Gastrocnemius medialis (tissue), 4 donors: Measurements from ENCODE around the gene FARP1.

Experiments used
- POLR2A ChIP-seq, 2 donors: fragments of 450-650 bp; IDR thresholded peaks; one replicate each; pipeline ENCODE4 v1.6.1; 2017; ENCODE audit warnings: antibody characterized with exemption in 2 of 2, mild to moderate bottlenecking in 2 of 2, moderate library complexity in 2 of 2
- TF ChIP-seq, protein P1 (sequence below), 5 experiments: fragments of 450-650 bp in 3 of 5; fragments of 200-600 bp in 2 of 5; sonication (generic) in 2 of 5; IDR thresholded peaks in 4 of 5; conservative IDR thresholded peaks in 1 of 5; 1 replicate in 4 of 5; 2 replicates in 1 of 5; pipeline ENCODE4 v1.5.1; 2016 to 2019; ENCODE audit warnings: antibody characterized with exemption in 5 of 5, mild to moderate bottlenecking in 3 of 5, moderate library complexity in 3 of 5

DNA sequence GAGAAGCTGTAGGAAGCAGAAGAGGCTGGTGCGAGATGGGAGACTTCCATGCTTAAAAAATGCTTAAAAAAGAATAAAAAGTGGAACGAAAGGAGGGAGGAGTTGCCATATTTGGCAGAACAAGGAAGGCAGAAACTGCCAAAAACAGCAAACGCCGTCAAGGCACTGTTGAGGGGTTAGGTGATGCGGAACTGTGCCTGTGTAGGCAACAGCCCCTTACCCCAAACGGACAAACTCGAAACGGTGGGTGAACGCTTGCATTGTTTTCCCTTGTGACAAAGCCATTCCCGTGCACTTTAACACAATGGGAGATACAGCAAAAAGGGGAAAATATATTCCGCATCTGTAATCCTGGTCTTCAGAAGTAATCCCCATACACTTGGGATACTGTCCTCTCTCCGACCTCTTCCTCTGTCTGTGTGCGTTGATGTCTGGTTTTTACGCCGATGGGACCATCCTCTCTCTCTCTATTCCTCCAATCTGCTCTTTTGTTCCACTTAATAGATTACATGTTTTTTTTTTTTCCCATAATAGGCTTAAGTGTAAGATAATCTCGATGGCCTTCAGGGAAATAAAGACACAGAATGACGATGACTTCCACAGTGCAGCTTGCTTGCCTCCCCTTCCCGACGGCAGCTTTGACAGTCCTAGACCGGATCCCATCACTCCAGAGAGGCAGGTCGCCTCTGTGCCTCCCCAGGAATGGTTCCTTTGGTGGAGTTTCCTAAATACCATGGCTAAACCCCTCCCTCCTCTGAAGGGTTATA lies 166.9 kb downstream of the FARP1 start:
- TF ChIP-seq, protein P1, sequence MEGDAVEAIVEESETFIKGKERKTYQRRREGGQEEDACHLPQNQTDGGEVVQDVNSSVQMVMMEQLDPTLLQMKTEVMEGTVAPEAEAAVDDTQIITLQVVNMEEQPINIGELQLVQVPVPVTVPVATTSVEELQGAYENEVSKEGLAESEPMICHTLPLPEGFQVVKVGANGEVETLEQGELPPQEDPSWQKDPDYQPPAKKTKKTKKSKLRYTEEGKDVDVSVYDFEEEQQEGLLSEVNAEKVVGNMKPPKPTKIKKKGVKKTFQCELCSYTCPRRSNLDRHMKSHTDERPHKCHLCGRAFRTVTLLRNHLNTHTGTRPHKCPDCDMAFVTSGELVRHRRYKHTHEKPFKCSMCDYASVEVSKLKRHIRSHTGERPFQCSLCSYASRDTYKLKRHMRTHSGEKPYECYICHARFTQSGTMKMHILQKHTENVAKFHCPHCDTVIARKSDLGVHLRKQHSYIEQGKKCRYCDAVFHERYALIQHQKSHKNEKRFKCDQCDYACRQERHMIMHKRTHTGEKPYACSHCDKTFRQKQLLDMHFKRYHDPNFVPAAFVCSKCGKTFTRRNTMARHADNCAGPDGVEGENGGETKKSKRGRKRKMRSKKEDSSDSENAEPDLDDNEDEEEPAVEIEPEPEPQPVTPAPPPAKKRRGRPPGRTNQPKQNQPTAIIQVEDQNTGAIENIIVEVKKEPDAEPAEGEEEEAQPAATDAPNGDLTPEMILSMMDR (IDR thresholded peaks at IDR 0.05 in 4 of 5, conservative IDR thresholded peaks at IDR 0.05 in 1 of 5) = no peak
- TF ChIP-seq POLR2A (IDR thresholded peaks at IDR 0.05) = no peak
